GM20431 (cell line): Measurements from ENCODE around the gene STN1.
"Not testable (repeated sequence)": the region's sequence is repeated elsewhere in the genome, so short reads cannot be mapped to it uniquely, and the experiment has no call there.

Source experiments
- in situ Hi-C: fragments of 300-500 bp; cut with MseI, MboI; formaldehyde crosslinking; loops from one replicate; pipeline ENCODE4 v1.15.0; 2020; ENCODE audit warnings: low sequenced_read_pairs; ENCODE audit not compliant: unreplicated experiment

STN1 gene

DNA sequence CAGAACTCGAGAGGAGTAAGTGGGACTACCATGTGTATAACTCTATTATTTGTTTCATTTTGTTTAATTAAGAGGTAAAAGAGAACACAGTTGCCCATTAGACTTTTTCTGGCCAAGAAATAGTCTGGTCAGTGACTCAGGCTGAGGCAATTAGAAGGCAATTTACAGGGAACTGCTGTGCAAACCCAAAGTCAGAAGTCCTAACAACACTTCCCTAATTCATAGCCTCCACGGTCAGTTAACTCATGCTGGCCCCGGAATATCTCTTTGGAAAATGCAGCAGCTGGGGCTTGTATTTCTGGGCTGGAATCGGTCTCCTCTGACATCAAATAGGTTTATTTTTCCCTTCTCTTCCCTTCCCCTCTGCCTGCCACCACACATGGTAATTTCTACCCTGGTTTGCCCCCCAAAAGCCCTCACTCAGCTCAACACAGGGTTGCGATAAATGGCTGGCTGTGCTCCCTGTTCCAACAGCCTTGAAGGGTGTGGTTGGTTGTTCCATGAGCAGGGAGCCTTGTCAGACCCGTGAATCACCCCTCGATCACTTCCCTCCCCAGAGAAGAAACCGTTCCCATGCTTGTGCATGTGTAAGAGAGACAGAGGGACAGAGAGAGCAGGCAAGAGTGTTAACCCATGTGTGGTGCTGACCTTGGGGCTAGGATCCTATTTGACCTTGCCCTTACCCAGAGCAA lies 68.0 kb downstream of the STN1 start:
- in situ Hi-C loops: no loop called here

DNA sequence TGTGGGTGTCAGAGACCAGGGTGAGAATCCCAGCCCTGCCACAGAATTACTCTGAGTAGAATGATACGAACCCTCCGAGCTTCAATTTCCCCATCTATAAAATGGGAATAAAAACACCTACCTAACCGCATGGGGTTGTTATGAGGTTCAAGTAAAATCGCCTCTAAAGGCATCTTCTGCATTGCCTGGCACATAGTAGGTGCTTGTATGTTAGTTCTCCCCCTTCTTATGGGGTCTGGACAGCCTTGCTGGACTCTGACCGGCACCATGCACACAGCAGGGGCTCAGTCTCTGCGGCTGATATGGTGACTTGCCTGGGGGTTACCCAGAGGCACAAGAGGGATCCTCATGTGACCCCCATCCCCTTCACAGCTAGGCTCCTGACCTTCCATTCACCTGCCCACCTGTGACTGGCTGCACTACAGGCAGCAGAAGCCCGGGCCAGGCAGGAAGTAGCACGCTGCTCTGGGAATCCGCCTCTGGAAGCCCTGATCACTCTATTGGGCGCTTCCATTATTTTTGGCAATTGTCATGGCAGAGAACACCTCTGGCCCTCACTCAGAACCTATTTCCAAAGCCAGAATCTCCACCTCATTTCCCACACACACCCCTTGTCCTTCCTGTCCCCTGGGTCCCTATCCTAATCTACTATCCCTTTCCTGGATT lies 68.6 kb downstream of the STN1 start:
- in situ Hi-C loops: no loop called here

DNA sequence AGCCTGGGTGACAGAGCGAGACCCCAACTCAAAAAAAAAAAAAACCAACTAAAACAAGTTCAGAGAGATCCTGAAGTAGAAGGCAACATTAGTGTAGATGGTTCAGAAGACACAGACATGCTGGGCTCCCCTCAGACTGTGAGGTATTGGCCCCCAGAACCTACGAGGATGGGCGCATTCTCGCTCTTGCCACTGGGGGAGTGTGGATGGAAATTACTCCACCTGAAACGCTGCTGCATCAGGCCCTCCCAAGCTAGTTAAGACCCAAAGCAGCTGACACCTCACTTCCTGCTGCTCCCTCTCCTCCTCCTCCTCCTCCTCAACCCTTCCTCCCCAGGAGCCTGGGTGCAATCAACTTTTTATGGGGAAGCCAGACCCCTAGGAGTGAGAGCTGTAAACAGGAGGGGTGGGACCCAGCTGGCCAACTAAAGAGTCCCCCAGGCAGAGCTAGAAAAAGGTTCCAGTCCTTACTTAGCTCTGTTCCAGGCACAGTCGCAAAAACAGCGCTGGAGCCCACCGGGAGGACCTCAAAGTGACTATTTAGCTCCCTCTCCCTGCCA lies 70.0 kb downstream of the STN1 start:
- in situ Hi-C loops: no loop called here

DNA sequence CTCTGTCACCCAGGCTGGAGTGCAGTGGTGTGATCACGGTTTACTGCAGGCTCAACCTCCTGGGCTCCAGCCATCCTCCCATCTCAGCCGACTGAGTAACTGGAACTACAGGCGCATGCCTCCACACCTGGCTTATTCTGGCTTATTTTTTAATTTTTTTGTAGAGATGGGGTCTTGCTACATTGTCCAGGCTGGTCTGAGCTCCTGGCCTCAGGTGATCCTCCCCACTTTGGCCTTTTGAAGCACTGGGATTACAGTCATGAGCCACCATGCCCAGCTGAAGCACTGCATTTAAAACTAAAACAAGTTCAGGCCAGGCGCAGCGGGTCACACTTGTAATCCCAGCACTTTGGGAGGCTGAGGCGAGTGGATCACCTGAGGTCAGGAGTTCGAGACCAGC lies 70.6 kb downstream of the STN1 start:
- in situ Hi-C loops: no loop called here

DNA sequence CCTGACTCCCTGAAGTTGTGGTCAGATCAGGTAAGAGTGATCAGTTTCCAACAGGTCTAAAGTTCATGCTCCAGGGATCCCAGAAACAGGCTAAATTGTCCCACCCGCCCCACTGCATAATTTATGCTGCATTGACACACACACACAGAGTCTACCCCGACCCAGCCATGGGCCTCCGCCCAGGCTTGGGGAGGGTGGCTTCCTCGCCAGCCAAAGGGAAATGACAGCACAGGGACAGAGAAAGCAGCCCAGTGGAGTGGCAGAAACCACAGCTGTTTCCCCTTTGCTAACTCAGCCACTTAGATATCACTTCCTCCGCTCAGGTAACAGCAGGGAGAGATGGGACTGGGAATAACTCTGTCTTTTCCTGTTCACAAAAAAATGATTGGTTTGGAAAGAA lies 72.0 kb downstream of the STN1 start:
- in situ Hi-C loops: no loop called here

DNA sequence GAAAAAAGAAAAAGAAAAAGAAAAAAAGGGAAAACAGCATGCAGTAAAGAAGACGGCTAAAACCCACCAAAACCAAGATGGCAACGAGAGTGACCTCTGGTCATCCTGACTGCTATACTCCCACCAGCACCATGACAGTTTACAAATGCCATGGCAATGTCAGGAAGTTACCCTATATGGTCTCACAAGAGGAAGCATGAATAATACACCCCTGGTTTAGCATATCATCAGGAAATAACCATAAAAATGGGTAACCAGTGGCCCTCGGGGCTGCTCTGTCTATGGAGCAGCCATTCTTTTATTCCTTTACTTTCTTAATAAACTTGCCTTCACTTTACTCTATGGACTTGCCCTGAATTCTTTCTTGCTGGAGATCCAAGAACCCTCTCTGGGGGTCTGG lies 72.6 kb downstream of the STN1 start:
- in situ Hi-C loops: not testable (repeated sequence)

DNA sequence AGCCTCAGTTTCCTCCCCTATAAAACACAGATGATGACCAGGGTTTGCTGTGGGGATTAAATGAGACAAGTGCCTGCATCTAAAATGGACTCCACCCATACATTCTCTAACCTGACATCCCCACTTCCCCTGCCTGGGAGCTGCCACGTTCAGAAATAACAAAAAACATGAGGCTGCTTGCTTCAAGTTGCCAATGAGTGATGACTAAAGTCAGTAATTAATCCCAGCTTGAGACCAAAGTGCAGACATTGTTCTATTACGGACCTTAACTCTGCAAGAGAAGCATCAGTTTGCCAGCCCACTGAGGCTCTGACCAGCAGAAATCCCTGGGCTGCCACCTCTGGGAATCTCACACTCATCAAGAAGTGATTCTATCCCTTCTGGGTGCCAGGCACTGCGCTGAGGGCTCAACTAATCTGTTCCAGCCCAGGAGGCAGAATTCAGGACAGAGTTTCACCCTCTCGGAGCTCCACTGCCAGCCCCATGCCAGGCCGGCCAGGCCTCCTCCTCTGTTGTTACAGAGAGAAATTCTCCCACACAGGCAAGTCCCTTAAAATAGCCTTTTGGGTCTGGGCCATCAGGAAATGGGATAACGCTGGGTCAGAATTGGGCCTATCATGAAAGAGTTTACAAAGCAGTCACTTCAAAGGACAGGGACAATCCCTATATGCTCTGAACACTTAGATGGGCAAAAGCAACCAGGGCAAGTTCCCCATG lies 74.0 kb downstream of the STN1 start:
- in situ Hi-C loops: no loop called here

DNA sequence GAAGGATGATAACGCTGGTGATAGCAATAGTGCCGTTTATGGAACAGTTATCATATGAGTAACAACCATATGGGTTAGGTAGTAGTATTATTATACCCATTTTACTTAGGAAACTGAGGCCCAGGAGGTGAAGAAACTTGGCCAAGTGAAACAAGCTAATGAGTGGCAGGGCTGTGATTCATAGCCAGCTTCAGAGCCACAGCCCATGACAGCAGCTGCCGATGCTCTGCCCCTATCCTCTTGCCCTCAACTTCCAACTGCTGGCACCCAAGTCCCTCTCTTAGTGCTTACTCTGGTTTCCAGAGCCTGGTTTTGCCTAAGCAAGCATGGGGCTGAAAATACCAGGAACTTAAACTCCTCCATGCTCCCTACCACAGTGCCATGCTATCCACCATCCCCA lies 74.9 kb downstream of the STN1 start:
- in situ Hi-C loops: no loop called here

DNA sequence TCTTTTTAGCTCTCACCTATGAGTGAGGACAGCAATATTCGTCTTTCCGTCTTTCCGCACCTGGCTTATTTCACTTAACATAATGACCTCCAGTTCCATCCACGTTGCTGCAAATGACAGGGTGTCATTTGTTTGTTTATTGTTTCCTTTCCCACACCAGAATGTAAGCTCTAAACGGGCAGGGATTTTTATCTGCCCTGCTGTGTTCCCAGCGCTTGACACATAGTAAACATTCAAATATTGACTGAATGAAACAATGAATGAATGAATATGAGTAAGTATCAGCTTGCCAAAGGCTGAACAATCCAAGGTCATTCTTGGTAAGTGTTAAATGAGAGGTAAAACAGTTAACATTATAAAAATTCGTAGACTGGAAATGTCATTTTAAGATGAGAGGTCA lies 75.4 kb downstream of the STN1 start:
- in situ Hi-C loops: no loop called here

DNA sequence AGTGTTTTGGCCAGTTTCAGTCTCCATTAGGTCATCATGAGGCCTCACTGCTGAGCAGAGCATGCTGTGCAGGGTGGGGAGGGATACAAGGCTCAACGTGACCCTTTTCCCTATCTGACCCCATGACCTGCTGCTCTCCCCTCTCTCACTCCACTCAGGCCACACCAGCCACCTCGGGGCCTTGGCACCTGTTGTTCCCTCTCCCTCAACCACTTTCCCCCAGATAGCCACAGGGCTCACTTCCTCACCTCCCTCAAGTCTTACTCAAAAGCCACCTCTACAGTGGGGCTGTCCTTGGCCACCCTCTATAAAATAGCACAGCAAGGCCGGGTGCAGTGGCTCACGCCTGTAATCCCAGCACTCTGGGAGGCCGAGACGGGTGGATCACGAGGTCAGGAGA lies 76.5 kb downstream of the STN1 start:
- in situ Hi-C loops: no loop called here

DNA sequence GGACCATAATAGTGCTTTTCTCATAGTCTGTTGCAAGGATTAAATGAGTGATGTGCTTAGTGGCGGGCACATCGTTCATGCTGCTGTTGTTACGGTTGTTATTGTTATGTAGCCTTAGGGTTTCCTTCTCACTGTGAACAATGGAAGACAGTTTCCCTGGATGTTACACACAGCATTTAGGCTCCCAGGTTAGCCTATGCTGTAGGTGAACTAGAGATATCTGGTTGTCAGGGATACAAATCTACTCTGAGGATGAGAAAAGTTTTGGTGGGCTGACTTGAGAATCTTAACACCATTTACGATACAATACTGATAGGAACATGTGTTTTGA lies 77.3 kb downstream of the STN1 start:
- in situ Hi-C loops: no loop called here

DNA sequence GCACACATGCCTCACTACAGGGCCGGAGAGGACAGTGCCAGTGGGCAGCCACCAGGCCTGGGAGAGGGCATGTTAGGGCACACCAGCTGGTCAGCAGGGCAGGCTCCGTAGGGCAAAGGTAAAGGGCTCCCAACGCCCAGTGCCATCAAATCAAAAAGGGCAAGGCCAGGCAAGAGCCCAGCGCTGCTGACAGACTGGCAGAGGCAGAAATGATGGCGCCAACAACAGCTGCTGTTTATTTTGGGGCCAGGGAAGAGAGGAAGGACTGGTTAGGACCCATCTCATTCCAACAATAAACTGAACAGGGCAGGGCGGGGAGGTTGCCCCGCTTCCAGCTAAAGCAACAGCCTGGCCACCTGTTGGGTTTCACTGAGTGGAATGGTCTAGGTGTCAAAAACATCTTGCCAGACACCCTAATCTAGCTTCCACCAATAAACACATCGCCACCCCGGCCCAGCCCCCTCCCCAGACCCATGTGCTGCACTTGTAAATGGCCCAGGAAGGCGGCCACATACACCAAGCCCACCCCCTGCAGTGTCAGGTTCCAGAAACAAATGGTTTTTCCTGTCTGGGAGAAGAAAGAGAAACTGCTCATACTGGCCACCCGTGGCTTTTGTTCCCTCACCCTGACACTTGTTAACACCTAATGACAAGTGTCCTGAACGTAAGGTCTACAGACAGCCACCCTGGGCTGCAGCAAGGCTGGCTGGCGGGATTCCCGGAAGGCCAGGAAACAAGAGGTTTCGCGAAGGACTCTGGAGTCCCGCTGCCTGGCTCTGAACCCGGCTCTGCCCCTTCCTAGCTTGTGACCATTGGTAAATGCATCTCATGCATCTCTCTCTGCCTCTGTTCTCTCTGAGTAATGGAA lies 77.9 kb downstream of the STN1 start:
- in situ Hi-C loops: no loop called here

DNA sequence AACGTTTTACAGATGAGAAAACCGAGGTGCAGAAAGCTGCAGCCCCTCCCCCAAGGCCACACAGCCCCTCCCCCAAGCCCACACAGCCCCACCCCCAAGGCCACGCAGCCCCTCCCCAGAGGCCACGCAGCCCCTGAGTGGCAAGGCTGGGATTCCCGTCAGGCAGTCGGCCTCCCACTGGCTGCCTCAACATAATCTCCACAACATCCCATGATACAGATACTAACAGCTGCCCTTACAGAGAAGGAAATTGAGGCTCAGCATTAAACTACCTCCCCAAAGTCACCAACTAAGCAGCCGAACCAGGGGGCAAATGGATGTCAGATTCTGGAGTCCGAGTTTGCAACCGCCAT lies 78.5 kb downstream of the STN1 start:
- in situ Hi-C loops: no loop called here

DNA sequence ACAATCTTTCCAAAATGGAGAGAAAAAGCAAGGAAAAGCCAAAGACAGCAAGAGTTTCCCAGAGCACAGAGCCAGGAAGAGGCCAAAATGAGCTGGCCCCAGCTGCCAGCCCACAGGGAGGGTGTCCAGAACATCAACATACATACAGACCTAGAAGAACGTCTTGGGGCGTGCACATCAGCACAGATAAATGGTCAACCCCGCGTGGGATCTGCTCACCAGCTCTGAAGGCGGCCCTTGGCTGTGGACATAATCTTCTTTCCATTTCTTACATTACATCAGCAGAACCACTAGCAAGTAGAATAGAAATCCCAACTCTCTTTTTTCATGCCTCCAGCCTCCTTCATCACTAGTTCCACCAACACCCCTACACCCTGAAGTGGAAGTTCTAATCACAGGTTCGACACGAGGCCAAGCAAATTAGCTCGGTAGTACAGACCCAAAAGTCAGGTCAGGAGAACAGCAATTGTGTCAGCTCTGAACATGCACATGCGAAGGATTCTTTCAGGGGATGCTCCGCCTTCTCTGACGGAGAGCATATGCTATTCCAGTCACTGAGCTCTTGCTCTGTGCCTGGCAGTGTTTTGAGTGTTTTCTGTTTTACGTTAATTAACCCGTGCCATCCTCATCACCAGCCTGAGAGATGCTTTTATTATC lies 79.0 kb downstream of the STN1 start:
- in situ Hi-C loops: no loop called here

DNA sequence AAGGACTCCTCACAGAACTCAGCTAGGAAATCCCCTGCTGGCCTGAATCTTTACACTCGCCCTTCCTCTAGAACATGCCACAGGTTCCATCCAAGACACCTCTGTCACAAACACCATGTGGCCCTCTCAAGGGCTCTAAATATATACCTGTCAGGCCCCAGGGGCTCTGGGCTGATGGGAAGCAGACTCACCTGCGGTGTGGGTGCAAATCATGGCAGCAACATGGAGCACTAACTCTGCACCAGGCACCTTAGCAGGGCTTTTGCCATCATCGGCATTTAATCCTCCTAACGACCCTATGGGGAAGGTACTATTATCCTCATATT lies 80.0 kb downstream of the STN1 start:
- in situ Hi-C loops: no loop called here

DNA sequence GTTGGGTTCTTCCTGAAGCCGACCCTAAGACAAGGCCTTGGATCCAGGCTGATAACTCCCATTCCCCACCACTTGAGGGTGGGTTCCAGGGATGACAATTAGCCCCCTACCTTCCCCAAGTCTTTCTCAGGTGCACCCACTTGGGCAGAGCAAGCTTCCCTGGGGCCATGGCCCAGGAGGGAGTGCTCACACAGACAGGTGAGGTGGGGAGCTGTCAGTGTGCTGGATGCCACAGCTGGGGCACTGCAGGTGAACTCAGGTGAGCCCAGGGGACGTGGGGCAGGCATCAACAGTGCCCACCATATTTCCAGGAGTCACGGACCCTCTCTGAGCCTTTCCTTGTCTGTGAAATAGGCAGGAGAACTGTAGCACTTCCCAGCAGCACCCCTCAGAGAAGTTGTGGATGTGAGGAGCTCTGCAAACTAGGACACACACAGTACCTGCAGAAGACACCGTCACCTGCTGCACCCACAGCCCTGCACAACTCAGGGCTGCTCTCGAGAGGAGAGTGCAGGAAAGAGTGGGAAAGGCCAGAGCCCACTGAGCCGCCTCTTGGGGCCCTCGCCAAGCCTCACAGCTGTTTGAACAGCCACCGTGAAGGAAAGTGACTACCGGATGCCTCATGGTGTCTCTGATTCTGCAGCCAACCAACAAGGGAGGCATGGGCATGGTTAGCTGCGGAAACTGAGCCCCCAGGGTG lies 80.5 kb downstream of the STN1 start:
- in situ Hi-C loops: no loop called here

DNA sequence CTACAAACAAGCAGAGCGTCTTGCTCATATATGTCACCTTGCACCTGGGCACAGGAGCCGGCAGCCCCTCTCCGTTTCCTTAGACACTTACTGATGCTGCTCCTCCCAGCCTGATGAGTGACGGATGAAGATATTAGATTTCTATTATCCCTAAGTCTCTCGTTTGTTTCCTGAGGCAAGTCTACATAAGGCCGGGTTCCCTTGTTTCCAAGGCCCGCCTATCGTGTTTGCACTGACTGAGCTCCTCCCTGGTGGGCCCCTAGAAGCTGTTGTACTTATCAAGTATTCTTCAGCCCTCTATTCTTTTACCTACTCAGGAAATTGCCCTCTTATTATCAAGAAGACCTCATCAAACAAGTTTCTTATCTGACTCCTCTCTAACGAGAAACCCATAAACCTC lies 81.1 kb downstream of the STN1 start:
- in situ Hi-C loops: no loop called here

DNA sequence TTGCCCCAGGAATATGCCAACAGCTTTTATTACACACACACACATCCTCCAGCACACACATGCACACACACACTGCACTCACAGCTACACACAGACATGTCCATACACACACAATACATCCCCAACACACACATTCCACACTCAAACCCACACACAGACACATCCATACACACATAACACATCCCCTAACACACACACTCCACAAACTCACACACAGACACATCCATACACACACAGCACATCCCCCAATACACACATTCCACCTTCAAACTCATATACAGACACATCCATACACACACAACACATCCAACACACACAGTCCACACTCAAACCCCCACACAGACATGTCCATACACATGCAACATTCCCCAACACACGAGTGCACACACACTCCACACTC lies 81.7 kb downstream of the STN1 start:
- in situ Hi-C loops: no loop called here
